Osteocyte (in vitro differentiated cells): ENCODE measurements around the gene DPP8. TPM values are rescaled to one million over a fixed set of nuclear protein-coding genes. Genes with fewer than 3 reads are reported as not detected.

ENCODE experiments used
- DNase-seq: peaks from one replicate; pipeline ENCODE4 v3.0.0; 2021; ENCODE audit warnings: mixed read lengths; ENCODE audit not compliant: unreplicated experiment; ENCODE audit errors: extremely low spot score
- H3K27ac Mint-ChIP-seq: one replicate; pipeline ENCODE4 v1.8.0; 2021; ENCODE audit warnings: mild to moderate bottlenecking, mixed read lengths; ENCODE audit not compliant: unreplicated experiment
- H3K27me3 Mint-ChIP-seq: one replicate; pipeline ENCODE4 v1.8.0; 2021; ENCODE audit warnings: mixed read lengths; ENCODE audit not compliant: unreplicated experiment
- H3K36me3 Mint-ChIP-seq: one replicate; pipeline ENCODE4 v1.8.0; 2021; ENCODE audit warnings: mixed read lengths; ENCODE audit not compliant: unreplicated experiment
- H3K4me1 Mint-ChIP-seq: one replicate; pipeline ENCODE4 v1.8.0; 2021; ENCODE audit warnings: mixed read lengths; ENCODE audit not compliant: unreplicated experiment
- H3K4me3 Mint-ChIP-seq: one replicate; pipeline ENCODE4 v1.8.0; 2021; ENCODE audit warnings: mild to moderate bottlenecking, moderate library complexity, mixed read lengths; ENCODE audit not compliant: unreplicated experiment
- H3K9me3 Mint-ChIP-seq: one replicate; pipeline ENCODE4 v1.8.0; 2021; ENCODE audit warnings: mixed read lengths; ENCODE audit not compliant: unreplicated experiment
- CTCF ChIP-seq: fragments of 200-600 bp; sonication (generic); IDR thresholded peaks from 2 replicates; pipeline ENCODE4 v1.5.0; 2021; ENCODE audit warnings: antibody characterized with exemption, mild to moderate bottlenecking, moderate library complexity
- total RNA-seq: library from RNA; stranded (reverse); gene quantifications from 2 replicates; pipeline ENCODE4 v1.2.1, GENCODE V29; 2021

Gene DPP8
- total RNA-seq, 1 donor from 2014 or later = 34.2 TPM

- Mint-ChIP-seq H3K27ac (no peak overlapping the region), H3K27me3 (no peaks in the 10 kb centered on the region), H3K4me3 (no peak overlapping the region), H3K9me3 (no peaks in the 10 kb centered on the region), H3K36me3 (peaks cover 27% of the 10 kb centered on the region), H3K4me1 (peaks cover 10% of the 10 kb centered on the region)
- DNase-seq = no peak
- TF ChIP-seq CTCF = no peak
These were observed 121.1 kb downstream of the DPP8 start for GRCh38 chr15:65396283-65396964.

- peaks cover 27% of the 10 kb centered on the region for H3K36me3 Mint-ChIP-seq
- no peak for TF ChIP-seq CTCF
- H3K27me3 Mint-ChIP-seq = no peaks in the 10 kb centered on the region
- H3K4me3 Mint-ChIP-seq = no peak overlapping the region
- peaks cover 2% of the 10 kb centered on the region for H3K4me1 Mint-ChIP-seq
- DNase-seq = no peak
- no peaks in the 10 kb centered on the region for H3K9me3 Mint-ChIP-seq
- no peak overlapping the region for H3K27ac Mint-ChIP-seq
These were observed 121.8 kb downstream of the DPP8 start for GRCh38 chr15:65395567-65396202.

GRCh38 chr15:65394936-65395335 lies 122.6 kb downstream of the DPP8 start:
- no peak for DNase-seq
- H3K9me3 Mint-ChIP-seq = no peaks in the 10 kb centered on the region
- no peaks in the 10 kb centered on the region for H3K27me3 Mint-ChIP-seq

GRCh38 chr15:65394280-65394789 lies 123.2 kb downstream of the DPP8 start:
- no peaks in the 10 kb centered on the region for H3K9me3 Mint-ChIP-seq
- no peak overlapping the region for H3K4me3 Mint-ChIP-seq
- no peak for DNase-seq
- H3K36me3 Mint-ChIP-seq = peaks cover 26% of the 10 kb centered on the region
- H3K27me3 Mint-ChIP-seq = no peaks in the 10 kb centered on the region
- TF ChIP-seq CTCF = no peak
- no peaks in the 10 kb centered on the region for H3K4me1 Mint-ChIP-seq
- H3K27ac Mint-ChIP-seq = no peak overlapping the region

More at GRCh38 chr15:65394936-65395335, 122.6 kb downstream of the DPP8 start:
- Mint-ChIP-seq H3K36me3 (peaks cover 26% of the 10 kb centered on the region), H3K4me3 (no peak overlapping the region), H3K27ac (no peak overlapping the region), H3K4me1 (no peaks in the 10 kb centered on the region)
- no peak for TF ChIP-seq CTCF

GRCh38 chr15:65393557-65393956 lies 123.9 kb downstream of the DPP8 start:
- Mint-ChIP-seq H3K4me1 (no peaks in the 10 kb centered on the region), H3K9me3 (no peaks in the 10 kb centered on the region), H3K4me3 (no peak overlapping the region), H3K27me3 (no peaks in the 10 kb centered on the region), H3K36me3 (peaks cover 26% of the 10 kb centered on the region), H3K27ac (no peak overlapping the region)
- no peak for DNase-seq
- no peak for TF ChIP-seq CTCF
